Measurements from ENCODE around the gene ZNF19. TPM values are rescaled to one million over a fixed set of nuclear protein-coding genes. Genes with fewer than 3 reads are reported as not detected.

ZNF19 gene
- total and polyA plus RNA-seq, 4 donors = 0.73 to 2.7 (median 1.9) TPM

DNA sequence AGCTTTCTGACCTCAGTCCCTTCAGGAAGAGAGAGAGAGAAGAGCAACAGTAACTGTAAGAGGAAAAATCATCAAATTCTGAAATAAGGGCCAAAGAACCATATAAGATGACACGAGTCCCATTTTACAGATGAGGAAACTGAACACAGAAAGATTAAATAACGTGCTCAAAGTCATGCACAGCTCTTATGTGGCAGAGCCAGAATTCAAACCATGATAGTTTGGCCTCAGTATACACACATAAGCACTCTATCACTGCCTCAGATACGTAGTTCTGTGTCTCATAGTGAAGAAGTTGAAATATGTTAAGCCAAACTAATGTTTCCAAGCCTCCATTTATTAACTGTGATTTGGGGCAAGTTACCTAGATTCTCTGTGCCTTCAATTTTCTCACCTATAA is 1.9 kb upstream of the ZNF19 start:
- Histone ChIP-seq H3K4me1 (ENCODE audit: control insufficient read depth in 4 of 4, insufficient read depth in 4 of 4, low read length in 3 of 4) (no peaks in the 10 kb centered on the region), H3K36me3 (ENCODE audit: control insufficient read depth in 4 of 4, insufficient read depth in 3 of 4, low read depth in 1 of 4, low read length in 3 of 4) (no peaks in the 10 kb centered on the region), H3K4me3 (ENCODE audit: low read depth in 1 of 3, low read length in 3 of 3) (no peak overlapping the region), H3K9me3 (ENCODE audit: control insufficient read depth in 4 of 4, low read length in 3 of 4) (no peaks in the 10 kb centered on the region), H3K27ac (ENCODE audit: low read depth in 1 of 2, low read length in 2 of 2) (no peak overlapping the region), H3K9ac (ENCODE audit: low read depth in 1 of 2, low read length in 2 of 2) (no peak overlapping the region), H3K27me3 (ENCODE audit: control insufficient read depth in 4 of 4, insufficient read depth in 4 of 4, low read length in 3 of 4) (no peaks in the 10 kb centered on the region)
- 72% methylated on average over 3 of the region's 3 CpGs for WGBS
- no peak for DNase-seq (ENCODE audit: low spot score)
- TF ChIP-seq, protein P1, sequence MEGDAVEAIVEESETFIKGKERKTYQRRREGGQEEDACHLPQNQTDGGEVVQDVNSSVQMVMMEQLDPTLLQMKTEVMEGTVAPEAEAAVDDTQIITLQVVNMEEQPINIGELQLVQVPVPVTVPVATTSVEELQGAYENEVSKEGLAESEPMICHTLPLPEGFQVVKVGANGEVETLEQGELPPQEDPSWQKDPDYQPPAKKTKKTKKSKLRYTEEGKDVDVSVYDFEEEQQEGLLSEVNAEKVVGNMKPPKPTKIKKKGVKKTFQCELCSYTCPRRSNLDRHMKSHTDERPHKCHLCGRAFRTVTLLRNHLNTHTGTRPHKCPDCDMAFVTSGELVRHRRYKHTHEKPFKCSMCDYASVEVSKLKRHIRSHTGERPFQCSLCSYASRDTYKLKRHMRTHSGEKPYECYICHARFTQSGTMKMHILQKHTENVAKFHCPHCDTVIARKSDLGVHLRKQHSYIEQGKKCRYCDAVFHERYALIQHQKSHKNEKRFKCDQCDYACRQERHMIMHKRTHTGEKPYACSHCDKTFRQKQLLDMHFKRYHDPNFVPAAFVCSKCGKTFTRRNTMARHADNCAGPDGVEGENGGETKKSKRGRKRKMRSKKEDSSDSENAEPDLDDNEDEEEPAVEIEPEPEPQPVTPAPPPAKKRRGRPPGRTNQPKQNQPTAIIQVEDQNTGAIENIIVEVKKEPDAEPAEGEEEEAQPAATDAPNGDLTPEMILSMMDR (IDR thresholded peaks at IDR 0.05; ENCODE audit: low read depth, low read length, missing input control) = no peak
- TF ChIP-seq FOXA1 (IDR thresholded peaks at IDR 0.05) = no peak

DNA sequence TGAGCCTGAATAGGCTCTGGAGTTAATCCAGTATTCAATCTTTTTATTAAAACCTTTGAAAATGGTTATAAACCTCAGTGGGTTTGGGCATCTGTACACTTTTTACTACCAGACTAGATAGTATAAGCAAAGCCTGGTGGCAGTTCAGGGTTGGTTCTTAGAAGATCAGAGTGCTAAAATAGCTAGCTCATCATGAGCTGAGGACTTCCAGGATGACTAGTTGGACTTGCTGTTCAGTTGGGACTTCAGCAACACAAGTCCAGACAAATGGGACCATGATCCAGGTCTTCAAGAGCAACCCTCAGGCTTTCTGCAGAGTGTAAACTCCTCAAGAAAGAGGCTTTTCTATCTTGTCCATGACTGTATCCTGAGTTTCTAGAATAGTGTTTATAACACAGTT is 1.2 kb upstream of the ZNF19 start:
- no peaks in the 10 kb centered on the region for H3K36me3 ChIP-seq (ENCODE audit: control insufficient read depth in 4 of 4, insufficient read depth in 3 of 4, low read depth in 1 of 4, low read length in 3 of 4)
- no peaks in the 10 kb centered on the region for H3K9me3 ChIP-seq (ENCODE audit: control insufficient read depth in 4 of 4, low read length in 3 of 4)
- TF ChIP-seq SP1 (IDR thresholded peaks at IDR 0.05) (no peak), YY1 (IDR thresholded peaks at IDR 0.05) (no peak), FOXA2 (IDR thresholded peaks at IDR 0.05) (no peak)
- TF ChIP-seq, protein P2, sequence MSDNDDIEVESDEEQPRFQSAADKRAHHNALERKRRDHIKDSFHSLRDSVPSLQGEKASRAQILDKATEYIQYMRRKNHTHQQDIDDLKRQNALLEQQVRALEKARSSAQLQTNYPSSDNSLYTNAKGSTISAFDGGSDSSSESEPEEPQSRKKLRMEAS (IDR thresholded peaks at IDR 0.05) = no peak
- TF ChIP-seq, protein P3, sequence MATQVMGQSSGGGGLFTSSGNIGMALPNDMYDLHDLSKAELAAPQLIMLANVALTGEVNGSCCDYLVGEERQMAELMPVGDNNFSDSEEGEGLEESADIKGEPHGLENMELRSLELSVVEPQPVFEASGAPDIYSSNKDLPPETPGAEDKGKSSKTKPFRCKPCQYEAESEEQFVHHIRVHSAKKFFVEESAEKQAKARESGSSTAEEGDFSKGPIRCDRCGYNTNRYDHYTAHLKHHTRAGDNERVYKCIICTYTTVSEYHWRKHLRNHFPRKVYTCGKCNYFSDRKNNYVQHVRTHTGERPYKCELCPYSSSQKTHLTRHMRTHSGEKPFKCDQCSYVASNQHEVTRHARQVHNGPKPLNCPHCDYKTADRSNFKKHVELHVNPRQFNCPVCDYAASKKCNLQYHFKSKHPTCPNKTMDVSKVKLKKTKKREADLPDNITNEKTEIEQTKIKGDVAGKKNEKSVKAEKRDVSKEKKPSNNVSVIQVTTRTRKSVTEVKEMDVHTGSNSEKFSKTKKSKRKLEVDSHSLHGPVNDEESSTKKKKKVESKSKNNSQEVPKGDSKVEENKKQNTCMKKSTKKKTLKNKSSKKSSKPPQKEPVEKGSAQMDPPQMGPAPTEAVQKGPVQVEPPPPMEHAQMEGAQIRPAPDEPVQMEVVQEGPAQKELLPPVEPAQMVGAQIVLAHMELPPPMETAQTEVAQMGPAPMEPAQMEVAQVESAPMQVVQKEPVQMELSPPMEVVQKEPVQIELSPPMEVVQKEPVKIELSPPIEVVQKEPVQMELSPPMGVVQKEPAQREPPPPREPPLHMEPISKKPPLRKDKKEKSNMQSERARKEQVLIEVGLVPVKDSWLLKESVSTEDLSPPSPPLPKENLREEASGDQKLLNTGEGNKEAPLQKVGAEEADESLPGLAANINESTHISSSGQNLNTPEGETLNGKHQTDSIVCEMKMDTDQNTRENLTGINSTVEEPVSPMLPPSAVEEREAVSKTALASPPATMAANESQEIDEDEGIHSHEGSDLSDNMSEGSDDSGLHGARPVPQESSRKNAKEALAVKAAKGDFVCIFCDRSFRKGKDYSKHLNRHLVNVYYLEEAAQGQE (IDR thresholded peaks at IDR 0.05) = no peak
- TF ChIP-seq, protein P1 (IDR thresholded peaks at IDR 0.05; ENCODE audit: low read depth, low read length, missing input control) = no peak
- no peaks in the 10 kb centered on the region for H3K4me1 ChIP-seq (ENCODE audit: control insufficient read depth in 4 of 4, insufficient read depth in 4 of 4, low read length in 3 of 4)
- H3K27me3 ChIP-seq (ENCODE audit: control insufficient read depth in 4 of 4, insufficient read depth in 4 of 4, low read length in 3 of 4) = no peaks in the 10 kb centered on the region
- H3K9ac ChIP-seq (ENCODE audit: low read depth in 1 of 2, low read length in 2 of 2) = no peak overlapping the region
- no peak overlapping the region for H3K4me3 ChIP-seq (ENCODE audit: low read depth in 1 of 3, low read length in 3 of 3)
- no peak overlapping the region for H3K27ac ChIP-seq (ENCODE audit: low read depth in 1 of 2, low read length in 2 of 2)
- no peak for DNase-seq (ENCODE audit: low spot score)

All from liver (tissue), 9 donors.